Activated gamma-delta T cell (primary cell): ENCODE results near the gene TBC1D21.

Source experiments
- DNase-seq: peaks from one replicate; lab custom pipeline; 2025; lab: John Stamatoyannopoulos, UW

TBC1D21 gene

DNA sequence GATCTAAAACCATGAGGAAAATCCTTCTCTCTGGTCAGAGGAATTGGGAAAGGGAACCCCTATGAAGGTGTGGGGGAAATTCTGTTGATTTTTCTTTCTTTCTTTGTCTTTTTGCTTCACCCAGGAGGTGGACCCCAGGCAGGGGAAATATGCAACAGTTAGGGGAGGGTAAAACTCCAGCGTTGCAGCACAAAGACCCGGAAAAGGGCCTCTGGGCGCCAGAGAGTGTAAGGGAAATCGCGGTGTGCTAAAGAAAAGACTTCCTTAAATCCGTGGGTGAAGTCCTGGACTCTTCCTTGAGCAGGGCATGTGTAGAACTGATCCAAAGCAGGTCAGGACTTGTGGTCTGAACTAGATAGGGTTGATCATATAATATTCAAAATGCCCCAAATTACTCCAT, 11.1 kb upstream of the TBC1D21 start:
- no peak for DNase-seq

DNA sequence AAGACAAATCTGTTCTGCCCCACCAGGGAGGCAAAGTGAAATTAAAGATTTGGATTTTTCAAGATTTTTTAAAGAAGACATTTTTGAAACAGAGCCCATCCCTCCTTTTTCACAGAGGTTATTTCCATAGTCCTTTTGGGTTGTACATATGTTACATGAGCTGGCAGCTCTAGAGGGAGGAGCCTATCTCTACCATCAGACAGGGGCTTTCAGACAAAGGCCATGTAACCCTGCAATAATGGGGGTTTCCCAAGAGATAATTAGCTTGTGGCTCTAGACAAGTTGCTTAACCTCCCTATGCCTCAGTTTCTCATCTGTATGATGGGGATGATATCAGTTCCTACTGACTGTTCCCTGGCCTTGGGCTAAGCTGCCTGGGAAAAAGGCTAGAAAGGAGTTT, 8.0 kb upstream of the TBC1D21 start:
- no peak for DNase-seq

DNA sequence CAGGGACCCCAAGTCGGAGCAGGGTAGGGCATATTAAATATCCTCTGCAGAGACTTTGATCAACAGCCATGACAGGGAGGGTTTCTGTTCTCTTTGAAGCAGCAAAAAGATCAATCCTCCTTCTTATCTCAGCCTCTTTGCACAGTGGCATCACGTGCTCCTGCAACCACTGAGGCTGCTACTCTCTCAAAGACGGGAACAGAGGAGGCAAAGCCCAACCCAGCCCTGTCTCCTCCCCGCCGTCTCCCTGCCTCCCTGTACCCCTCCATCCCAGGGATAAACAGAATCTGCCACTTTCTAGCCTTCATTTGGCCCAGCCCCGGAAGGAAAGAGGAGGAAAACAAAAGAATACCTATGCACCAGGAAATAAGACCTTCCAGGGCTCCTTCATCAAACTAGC, 7.5 kb upstream of the TBC1D21 start:
- DNase-seq, result no peak

DNA sequence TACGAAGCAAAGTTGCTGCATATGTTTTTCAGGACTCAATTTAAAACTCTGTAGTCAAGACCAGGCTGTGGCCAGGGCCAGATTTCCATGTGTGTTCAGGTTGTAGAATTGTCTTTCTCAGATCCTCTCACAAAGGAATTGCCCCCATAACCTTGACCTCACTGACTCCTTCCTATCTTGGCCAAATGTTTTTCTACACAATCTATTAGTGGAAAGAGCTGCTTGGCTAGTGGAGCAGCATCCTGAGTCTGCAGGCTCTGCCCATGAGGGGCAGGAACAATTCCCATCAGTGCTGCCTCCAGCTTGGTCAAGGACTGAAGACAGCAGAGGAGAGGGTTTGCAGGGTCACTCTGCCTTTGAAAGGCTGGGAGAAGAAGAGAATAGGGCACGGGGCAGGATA, 6.9 kb upstream of the TBC1D21 start:
- no peak for DNase-seq

DNA sequence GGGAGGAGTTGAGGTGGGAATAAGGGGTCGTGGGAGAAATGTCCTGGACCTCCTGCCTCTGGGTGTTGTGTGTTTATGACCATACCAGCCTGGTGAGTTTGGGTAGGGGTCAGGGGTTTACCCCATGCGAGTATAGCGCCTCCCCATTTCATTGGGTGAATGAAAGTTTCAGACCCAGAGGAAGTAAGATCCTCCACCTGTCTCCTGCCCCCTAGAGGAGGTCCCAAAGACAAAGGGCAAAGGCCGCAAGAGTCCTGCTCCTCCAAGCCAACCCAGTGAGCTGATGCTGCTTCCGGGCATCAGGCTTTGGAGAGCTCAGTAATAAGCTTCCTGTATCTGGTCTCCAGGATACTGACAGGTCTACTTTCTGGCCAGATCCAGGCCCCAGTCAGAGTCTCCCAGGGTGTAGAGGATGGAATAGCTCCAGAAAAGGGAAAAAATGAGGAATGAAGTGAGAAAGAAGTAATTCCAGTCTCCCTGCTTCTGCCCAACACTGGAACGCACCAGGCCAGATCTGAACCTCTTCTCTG, 6.4 kb upstream of the TBC1D21 start:
- DNase-seq, result no peak

DNA sequence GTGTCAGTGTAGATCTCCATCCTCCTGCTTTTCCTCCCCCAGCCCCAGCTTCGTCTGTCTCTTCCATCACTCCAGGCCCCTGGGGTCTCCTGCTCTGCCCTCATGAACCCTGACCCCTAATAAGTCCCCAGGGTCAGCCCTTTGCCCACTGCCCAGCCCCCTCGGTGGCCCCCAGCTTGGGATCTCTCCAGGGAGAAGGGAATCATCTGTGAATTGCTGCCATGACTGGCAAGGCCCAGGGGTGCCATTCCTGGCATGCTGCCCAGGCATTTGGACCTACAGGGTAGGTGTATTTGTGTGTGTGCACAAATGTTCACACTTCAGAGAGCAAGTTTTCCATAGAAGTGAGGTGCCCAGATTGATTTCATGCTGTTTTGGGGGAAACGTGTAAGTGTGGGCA, 5.9 kb upstream of the TBC1D21 start:
- no peak for DNase-seq

DNA sequence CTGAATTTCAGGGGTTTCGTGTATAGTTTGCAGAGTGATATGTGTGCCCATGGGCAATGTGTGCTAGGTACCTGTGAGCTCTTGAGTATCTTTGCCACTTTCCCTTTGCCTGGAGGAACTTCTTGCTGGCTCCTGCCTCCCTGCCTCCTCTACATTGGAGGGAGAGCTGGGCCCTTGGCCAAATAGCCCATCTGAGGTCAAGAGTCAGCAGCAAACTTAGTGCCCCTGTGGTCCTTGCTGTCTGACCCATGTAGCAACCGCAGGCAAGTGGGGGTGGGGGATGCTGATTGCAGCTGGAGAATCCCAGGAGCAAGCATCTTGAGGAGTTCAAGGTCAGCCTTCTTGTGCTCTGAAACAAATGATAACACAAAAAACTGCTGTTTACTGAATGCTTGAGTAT, 5.4 kb upstream of the TBC1D21 start:
- DNase-seq, result no peak

DNA sequence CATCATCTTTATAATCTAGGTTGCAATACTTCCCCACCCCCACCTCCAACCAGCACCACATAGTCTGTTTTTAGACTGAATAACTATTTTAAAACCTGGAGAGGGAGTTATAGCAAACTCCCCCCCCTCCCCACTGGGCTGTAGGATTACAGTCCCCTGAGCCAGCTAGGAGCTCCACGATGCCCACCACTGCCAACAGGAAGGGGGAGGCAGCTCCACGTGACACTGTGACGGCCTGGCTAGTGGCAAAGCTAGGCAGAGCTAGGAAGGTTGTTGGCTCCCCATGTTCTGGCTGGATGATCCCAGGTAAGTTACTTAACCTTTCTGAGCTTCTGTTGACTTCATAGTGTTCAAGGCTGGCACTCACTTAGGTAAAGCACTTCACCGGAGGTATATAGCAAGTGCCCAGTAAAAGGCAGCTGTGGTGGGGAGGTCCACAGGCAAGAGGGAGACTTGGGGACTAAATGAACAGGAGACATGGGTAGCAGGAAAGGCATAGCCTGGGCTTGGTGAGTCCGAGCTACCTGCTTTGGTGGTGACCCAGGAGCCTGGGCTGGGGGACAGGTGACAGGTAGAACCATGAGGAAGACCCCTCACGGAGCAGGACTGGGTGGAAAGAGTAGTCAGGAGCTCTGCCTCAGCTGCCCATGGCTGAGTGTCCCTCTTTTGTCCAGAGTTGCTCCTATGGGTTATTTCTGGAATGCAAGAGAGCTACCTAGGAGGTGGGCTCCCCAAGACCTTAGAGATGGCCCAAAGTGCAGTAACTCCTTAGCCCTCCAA, 4.0 kb upstream of the TBC1D21 start:
- DNase-seq, result no peak

DNA sequence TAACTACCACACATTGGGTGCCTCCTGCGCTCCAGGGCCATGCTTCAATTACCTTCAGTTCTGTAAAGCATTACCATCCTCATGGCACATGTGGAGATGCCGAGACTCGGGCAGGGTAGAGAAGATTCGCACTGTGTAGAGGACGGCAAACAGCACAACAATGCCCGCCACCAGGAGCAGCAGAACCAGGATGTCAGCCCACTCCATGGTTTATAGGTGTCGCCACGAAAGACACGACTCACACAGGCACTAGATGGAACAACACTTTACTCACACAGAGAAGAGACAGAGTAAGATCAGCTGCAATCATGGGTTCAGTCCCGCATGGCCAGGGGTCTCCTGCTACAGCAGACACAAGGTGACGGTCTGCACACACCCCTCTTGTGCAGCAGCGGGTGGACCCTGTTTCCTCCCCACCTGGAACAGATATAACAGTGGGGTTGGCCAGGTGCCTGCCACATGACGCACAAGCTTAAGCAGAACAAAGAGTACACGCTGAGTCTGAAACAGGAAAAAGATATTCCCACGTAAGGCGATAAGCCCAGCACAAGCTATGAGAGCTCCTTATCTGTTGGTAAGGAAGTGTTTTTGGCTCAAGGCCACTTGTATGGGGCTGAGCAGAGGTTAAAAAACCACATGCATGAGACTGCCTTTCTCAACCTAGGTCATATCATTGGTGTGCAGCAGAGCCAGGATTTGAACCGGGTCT, 2.5 kb upstream of the TBC1D21 start:
- DNase-seq, result no peak

DNA sequence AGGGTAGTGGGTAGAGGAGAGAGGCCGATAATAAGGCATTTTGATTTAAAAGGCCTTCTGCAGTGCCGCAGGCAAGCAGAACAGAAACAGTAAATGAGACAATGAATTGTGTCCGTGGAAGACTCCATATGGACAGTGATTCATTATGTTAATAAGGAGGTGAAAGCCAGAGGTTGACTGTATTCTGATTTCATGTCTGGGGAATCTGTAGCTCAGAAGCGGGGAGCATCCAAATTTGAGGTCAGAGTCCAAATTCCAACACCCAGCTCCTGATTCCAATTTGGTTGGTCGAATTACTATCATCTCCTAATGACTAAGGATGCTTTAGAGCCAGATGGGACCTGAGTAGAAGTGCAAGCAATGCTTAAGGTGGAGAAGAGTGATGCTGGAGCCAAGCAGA, 1.0 kb upstream of the TBC1D21 start:
- DNase-seq, result no peak

DNA sequence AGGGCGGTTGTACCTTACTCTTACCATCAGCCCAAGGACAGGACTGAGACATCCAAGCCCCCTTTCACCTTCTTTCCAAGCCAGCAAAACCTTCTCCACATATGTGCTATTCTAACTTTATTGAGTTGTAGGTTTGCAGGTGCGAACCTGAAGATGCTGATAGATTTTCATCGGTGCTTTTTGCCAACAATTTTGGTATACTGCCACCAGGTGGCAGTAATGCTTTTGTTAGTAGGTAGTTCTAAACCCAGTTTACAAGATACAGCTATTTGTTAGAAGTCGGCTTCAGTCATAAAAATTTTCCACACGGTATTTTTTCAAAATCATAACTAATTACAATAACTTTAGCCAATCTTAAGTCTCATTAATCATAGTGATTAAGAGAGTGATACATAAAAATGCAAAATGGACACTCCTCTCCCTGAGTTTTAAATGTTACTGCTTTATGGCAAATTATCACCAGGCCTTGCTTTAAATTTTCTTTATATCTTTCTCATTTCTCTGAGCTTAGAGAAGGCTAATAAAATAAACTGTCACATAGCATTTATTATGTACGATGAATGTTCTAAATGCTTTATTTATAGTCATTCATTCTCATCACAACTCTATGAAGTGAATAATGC, 636 bp downstream of the TBC1D21 start:
- no peak for DNase-seq

DNA sequence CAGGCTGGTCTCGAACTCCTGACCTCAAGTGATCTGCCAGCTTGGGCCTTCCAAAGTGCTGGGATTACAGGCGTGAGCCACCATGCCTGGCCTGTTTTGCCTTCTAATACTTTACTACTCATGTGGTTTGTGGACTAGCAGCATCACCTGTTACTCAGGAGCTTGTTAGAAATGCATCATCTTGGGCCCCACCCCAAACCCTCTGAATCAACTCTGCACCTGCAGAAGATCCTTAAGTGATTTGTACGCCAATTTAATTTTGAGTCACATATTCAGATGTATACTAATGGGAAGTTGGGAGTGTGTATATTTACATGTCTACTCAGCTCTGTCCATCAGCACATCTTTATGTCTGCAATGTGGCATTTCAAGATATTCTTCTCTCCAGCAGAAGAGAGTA, 6.1 kb downstream of the TBC1D21 start:
- no peak for DNase-seq

DNA sequence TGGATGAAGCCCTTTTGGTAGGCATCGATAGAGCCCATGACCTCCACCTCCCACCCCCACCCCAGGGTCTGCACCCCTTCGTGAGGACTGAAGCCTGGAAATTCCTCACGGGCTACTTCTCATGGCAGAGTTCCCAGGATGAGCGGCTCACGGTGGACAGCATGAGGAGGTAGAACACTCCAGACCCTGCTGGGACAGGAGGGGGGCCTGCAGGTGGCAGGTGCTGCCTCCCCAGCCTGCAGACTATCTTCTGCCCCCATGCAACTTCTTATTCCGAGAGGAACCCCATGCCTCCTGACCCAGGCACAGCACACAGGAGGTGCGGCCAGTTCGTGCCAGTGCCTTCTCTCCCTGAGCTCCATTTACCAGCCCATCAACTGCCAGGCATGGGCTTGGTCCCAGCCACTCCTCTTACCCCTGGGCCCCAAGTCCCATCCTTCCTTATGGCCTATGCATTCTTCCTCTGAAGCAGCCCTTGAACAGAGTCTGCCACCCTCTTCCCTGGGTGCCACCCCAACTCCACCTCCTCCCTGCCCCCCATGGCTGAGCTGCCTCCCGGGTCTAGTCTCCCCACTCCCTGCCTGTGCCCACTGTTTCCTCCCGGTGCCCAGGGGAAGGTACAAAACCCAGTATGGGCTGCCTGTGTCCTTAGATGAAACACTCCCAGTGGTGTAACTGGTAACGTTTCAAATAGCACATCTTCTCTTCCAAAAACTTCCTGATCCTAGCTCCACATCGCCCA, 8.4 kb downstream of the TBC1D21 start:
- no peak for DNase-seq

DNA sequence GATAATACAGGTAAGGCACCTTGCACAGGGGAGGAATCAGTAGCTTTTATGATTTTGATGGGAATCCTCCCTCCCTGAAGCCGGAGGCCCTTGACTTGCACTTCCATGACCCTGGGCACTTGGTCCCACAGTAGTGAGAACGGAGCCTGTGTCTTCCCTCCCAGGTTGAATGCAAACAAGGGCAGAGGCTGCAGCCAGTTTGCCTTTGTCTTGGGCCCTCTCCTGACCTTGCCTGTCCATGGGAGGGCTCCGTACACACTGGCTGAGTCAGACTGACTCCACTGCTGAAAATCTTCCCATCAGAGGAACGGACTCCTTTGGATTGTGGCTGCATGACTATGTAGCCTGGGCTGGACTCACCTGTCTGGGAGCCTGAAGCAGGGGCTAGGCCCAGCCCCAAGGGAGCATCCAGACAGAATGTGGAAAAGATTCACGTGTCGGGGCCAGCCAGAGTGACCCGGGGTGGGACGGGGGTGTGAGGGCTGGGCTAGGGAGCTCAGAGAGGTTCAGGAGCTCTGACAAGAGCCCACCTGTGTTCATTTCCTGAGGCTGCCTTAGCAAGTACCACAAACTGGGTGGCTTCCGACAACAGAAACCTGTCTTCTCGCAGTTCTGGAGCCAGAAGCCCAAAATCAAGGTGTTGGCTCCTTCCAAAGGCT, 9.5 kb downstream of the TBC1D21 start:
- DNase-seq, result no peak

DNA sequence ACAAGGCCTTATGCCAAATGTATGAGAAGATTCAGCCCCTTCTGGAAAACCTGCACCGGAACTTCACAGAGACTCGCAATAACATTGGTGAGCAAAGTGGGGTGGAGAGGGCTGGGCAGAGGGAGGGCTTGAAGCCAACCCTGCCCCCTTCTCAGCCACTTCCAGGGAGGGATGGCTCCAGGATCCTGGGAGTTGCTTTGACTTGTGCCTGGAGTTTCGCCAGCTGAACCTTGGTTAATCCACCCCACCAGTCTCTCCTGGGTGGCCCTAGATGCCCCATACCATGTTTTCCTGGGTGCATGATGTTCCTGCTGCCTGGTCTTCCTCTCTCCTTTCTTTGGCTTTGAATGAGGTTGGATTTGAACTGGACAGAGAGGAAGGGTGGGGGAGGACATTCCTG, 10.8 kb downstream of the TBC1D21 start:
- no peak for DNase-seq

DNA sequence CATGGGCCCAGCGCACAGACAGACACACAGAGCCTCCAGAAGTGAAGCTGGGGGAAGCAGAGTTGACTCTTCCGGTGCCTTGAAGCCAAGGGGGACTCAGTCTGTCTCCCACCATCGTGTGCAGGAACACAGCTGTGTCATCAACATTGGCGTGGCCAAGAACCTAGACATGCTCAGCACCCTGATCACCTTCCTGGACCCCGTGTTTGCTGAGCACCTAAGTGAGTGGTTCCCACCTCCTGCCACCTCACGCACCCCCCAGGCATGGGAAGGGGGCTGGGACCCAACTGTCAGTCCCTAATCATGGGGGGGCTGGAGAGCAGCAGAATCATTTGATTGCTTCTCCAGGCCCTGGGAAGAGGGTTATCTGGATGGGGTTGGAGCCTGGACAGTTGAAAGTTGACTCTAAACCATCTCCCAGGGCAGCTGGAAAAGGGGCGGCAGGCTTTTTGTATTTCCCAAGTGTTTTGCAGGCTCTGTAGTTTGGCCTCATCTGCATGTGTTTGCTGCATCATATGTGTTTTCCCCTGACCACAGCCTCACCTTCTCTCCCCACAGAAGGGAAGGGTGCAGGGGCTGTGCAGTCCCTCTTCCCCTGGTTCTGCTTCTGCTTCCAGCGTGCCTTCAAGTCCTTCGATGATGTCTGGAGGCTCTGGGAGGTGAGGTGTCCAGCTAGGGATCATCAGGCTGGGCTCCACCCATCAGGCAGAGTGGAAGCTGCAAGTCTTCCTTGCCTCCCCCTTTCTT, 12.8 kb downstream of the TBC1D21 start:
- DNase-seq, result no peak

DNA sequence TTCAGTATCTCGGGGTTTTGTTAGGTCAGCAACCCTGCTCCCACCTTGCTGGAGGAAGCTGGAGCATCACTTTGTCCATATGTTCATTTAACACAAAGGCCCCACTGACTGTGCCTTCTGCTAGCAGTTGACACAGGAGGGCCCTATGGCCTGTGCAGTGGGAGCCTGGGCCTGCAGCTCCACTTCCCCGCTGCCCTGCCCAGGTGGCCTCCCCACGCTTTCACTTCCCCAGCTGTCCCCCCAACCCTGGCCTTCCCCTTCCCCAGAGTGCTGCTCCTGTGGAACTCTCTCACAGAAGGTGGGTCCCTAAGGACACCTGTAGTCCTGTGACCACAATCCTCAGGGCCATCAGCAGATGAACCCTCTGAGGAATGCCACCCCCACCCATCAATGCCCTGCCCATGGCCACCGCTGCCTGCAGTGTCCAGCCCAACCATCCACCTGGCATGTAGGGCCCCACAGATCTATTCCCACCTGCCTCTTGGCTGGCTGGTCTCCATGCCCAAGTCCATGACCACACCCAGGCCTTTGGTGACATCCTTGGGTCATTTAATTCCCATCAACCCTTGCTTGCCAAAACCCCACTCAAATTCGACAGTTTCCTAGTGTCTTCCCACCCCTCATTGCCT, 13.5 kb downstream of the TBC1D21 start:
- DNase-seq, result no peak

DNA sequence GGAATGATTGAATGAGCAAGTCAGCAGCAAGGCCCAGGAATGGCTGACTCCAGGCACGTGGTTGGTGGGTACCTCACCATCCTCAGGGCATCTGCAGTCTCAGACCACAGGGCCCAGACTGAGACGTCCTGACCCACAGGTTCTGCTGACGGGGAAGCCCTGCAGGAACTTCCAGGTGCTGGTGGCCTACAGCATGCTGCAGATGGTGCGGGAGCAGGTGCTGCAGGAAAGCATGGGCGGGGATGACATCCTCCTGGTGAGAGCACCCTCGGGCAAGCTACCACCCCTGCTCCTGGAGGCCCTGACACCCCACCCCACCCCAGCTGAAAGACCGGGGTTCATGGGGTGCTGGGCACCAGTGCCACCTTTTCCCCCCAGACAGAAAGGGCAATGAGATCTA, 14.1 kb downstream of the TBC1D21 start:
- DNase-seq, result no peak

DNA sequence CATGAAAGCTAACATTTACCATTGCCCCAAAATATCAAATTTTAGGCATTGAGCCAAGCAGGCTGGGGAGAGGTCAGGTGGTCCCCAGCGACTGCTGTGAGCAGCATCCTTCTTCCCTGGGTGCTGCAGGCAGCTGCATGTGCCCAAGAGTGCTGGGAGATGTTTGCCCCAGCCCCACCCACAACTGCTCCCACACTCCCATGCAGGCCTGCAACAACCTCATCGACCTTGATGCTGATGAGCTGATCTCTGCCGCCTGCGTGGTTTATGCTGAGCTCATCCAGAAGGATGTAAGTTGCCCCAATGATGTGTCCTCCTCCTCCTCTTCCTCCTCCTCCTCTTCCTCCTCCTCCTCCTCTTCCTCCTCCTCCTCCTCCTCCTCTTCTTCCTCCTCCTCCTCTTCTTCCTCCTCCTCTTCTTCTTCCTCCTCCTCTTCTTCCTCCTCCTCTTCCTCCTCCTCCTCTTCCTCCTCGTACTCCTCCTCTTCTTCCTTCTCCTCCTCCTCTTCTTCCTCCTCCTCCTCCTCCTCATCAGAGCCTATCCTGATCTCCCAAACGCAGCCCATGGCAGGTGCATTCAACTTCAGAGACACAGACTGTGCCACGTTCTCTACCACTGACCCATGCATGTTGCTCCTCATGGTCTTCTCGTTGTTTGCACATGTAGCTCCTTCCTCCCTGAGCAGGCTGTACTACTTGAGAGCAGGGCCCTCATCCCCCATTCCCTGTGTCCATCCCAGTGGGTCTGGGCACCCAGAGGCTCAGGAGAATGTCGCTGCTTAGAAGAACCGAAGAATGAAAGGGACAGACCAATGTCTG, 15.1 kb downstream of the TBC1D21 start:
- DNase-seq, result no peak
